Astrocyte (in vitro differentiated cells and primary cell): ENCODE data around the gene CD68. TPM values are rescaled to one million over a fixed set of nuclear protein-coding genes. Genes with fewer than 3 reads are reported as not detected.

Experiments used
- DNase-seq: peaks from one replicate; pipeline ENCODE4 v3.0.0-alpha.2; 2010; ENCODE audit warnings: low read depth
- FAIRE-seq: peaks from 2 replicates; lab custom pipeline; 2011; peaks lifted over from hg19 to GRCh38; lab: Jason Lieb, UNC
- H2AFZ ChIP-seq: 2 replicates; pipeline ENCODE4 v1.6.0; 2012; ENCODE audit warnings: low read depth, low read length, inconsistent platforms
- H3K27ac ChIP-seq: 2 replicates; pipeline ENCODE4 v1.5.1; 2011; ENCODE audit warnings: low read depth, low read length, inconsistent platforms
- H3K27me3 ChIP-seq: 2 replicates; pipeline ENCODE4 v1.6.0; 2011; ENCODE audit warnings: low read length, inconsistent platforms; ENCODE audit not compliant: insufficient read depth
- H3K36me3 ChIP-seq: 2 replicates; pipeline ENCODE4 v1.5.1; 2011; ENCODE audit warnings: low read length, inconsistent platforms; ENCODE audit not compliant: insufficient read depth
- H3K4me1 ChIP-seq: 2 replicates; pipeline ENCODE4 v1.5.1; 2011; ENCODE audit warnings: low read length, inconsistent platforms; ENCODE audit not compliant: insufficient read depth
- H3K4me2 ChIP-seq: 2 replicates; pipeline ENCODE4 v1.6.0; 2012; ENCODE audit warnings: low read length, inconsistent platforms
- H3K4me3 ChIP-seq: 2 replicates; pipeline ENCODE4 v1.5.1; 2011; ENCODE audit warnings: low read depth, mild to moderate bottlenecking, low read length, inconsistent platforms; ENCODE audit not compliant: insufficient read depth
- H3K79me2 ChIP-seq: 2 replicates; pipeline ENCODE4 v1.6.0; 2012; ENCODE audit warnings: mild to moderate bottlenecking, low read length, inconsistent platforms; ENCODE audit not compliant: insufficient read depth
- H3K9ac ChIP-seq: 2 replicates; pipeline ENCODE4 v1.6.0; 2012; ENCODE audit warnings: mild to moderate bottlenecking, low read length, inconsistent platforms
- H3K9me3 ChIP-seq: 2 replicates; pipeline ENCODE4 v1.5.1; 2012; ENCODE audit warnings: low read depth, mild to moderate bottlenecking, low read length, inconsistent platforms; ENCODE audit not compliant: insufficient read depth
- H4K20me1 ChIP-seq: 2 replicates; pipeline ENCODE4 v1.6.0; 2012; ENCODE audit warnings: low read length, inconsistent platforms; ENCODE audit not compliant: insufficient read depth
- H3K27ac Mint-ChIP-seq: one replicate; pipeline ENCODE4 v1.8.0; 2021; ENCODE audit warnings: mild to moderate bottlenecking, mixed read lengths; ENCODE audit not compliant: unreplicated experiment
- H3K27me3 Mint-ChIP-seq: one replicate; pipeline ENCODE4 v1.8.0; 2021; ENCODE audit warnings: low read depth, mixed read lengths; ENCODE audit not compliant: unreplicated experiment
- H3K36me3 Mint-ChIP-seq: one replicate; pipeline ENCODE4 v1.8.0; 2021; ENCODE audit warnings: low read depth, mixed read lengths; ENCODE audit not compliant: unreplicated experiment
- H3K4me1 Mint-ChIP-seq: one replicate; pipeline ENCODE4 v1.8.0; 2021; ENCODE audit warnings: low read depth, mixed read lengths; ENCODE audit not compliant: unreplicated experiment
- H3K4me3 Mint-ChIP-seq: one replicate; pipeline ENCODE4 v1.8.0; 2021; ENCODE audit warnings: mild to moderate bottlenecking, moderate library complexity, mixed read lengths; ENCODE audit not compliant: unreplicated experiment
- H3K9me3 Mint-ChIP-seq: one replicate; pipeline ENCODE4 v1.8.0; 2021; ENCODE audit warnings: mild to moderate bottlenecking, mixed read lengths; ENCODE audit not compliant: unreplicated experiment
- EZH2 ChIP-seq: IDR thresholded peaks from 2 replicates; pipeline ENCODE4 v1.6.1; 2012; ENCODE audit warnings: mild to moderate bottlenecking, low read length, inconsistent platforms; ENCODE audit not compliant: insufficient read depth
- total RNA-seq: library from RNA; stranded (reverse); gene quantifications from 2 replicates; pipeline ENCODE4 v1.2.1, GENCODE V29; 2021
- TF ChIP-seq, protein P1 (sequence below): IDR thresholded peaks from 2 replicates; pipeline ENCODE4 v1.5.1; 2011; ENCODE audit warnings: low read depth, mild to moderate bottlenecking, inconsistent platforms, low read length, moderate library complexity; ENCODE audit not compliant: insufficient read depth

Gene CD68
- total RNA-seq, 1 donor from 2014 or later: 4.4 TPM

DNA sequence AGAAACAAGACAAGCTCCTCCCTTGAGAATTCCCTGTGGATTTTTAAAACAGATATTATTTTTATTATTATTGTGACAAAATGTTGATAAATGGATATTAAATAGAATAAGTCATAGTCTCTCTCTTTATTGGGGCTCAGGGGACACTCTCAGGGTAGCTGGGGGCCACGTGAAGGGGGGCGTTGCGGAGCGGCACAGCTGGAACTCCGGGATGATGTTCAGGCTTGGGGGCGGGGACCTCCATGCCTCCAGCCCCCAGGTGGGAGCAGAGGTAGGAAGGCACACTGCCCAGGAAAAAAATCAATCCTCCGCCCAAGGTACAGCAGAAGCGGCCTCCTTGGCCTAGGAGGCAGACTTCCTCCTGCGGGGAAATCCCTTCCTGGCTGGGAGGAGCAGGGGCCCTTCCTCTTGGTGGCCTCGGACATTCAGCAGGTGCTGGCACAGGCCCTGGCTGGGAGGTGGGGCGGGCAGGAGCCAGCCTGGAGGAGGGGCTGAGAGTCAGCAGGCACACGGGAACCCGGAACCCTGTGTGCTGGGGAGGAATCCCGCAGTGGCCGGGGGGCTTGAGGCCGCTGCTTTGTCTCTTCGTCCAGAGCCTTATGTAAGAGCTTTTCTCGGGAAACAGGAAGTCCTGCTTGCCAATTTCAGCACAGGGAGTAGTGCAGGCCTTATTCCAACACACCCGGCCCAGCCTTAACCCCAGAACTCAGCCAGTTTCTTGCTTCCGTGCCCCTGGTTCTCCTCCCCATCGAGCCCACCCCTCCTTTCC is 21.5 kb upstream of the CD68 start:
- FAIRE-seq (no peak), DNase-seq (peak; percentile 59)
- H3K79me2 ChIP-seq: peaks cover 12% of the 10 kb centered on the region
- H3K4me1 ChIP-seq: peaks cover 22% of the 10 kb centered on the region
- H3K4me2 ChIP-seq: peak overlapping the region; percentile 59
- Mint-ChIP-seq H3K27ac (no peak overlapping the region), H3K36me3 (no peaks in the 10 kb centered on the region), H3K9me3 (no peaks in the 10 kb centered on the region), H3K4me3 (peak overlapping the region; percentile 40), H3K4me1 (peaks cover 17% of the 10 kb centered on the region), H3K27me3 (peaks cover 6% of the 10 kb centered on the region)
- H3K27ac ChIP-seq: no peak overlapping the region
- no peak overlapping the region for H3K4me3 ChIP-seq
- H3K27me3 ChIP-seq: no peaks in the 10 kb centered on the region
- H3K36me3 ChIP-seq: no peaks in the 10 kb centered on the region
- TF ChIP-seq EZH2: no peak
- TF ChIP-seq, protein P1, sequence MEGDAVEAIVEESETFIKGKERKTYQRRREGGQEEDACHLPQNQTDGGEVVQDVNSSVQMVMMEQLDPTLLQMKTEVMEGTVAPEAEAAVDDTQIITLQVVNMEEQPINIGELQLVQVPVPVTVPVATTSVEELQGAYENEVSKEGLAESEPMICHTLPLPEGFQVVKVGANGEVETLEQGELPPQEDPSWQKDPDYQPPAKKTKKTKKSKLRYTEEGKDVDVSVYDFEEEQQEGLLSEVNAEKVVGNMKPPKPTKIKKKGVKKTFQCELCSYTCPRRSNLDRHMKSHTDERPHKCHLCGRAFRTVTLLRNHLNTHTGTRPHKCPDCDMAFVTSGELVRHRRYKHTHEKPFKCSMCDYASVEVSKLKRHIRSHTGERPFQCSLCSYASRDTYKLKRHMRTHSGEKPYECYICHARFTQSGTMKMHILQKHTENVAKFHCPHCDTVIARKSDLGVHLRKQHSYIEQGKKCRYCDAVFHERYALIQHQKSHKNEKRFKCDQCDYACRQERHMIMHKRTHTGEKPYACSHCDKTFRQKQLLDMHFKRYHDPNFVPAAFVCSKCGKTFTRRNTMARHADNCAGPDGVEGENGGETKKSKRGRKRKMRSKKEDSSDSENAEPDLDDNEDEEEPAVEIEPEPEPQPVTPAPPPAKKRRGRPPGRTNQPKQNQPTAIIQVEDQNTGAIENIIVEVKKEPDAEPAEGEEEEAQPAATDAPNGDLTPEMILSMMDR: no peak
- peak overlapping the region; percentile 64 for H2AFZ ChIP-seq
- H3K9me3 ChIP-seq: no peaks in the 10 kb centered on the region
- H3K9ac ChIP-seq: peak overlapping the region; percentile 28
- H4K20me1 ChIP-seq: no peaks in the 10 kb centered on the region

DNA sequence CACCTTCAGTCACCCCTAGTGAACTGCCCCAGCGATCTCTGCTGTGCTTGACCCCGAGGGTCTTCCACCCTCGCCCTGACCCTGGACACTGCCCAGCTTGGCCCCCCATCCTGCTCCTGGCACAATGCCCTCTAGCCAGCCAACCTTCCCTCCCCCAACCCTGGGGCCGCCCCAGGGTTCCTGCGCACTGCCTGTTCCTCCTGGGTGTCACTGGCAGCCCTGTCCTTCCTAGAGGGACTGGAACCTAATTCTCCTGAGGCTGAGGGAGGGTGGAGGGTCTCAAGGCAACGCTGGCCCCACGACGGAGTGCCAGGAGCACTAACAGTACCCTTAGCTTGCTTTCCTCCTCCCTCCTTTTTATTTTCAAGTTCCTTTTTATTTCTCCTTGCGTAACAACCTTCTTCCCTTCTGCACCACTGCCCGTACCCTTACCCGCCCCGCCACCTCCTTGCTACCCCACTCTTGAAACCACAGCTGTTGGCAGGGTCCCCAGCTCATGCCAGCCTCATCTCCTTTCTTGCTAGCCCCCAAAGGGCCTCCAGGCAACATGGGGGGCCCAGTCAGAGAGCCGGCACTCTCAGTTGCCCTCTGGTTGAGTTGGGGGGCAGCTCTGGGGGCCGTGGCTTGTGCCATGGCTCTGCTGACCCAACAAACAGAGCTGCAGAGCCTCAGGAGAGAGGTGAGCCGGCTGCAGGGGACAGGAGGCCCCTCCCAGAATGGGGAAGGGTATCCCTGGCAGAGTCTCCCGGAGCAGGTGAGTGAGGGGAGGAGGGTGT is 20.7 kb upstream of the CD68 start, which contains the start of gene TNFSF13:
Gene TNFSF13, plus strand, starts transcription at position 207 of the 776 bp plus-strand sequence. Its CDS starts 290 bp downstream, at position 497.
- Mint-ChIP-seq H3K36me3 (no peaks in the 10 kb centered on the region), H3K4me3 (peak within 1 kb of the TSS; percentile 62), H3K27ac (peak within 1 kb of the TSS; percentile 53), H3K9me3 (no peaks in the 10 kb centered on the region), H3K27me3 (no peaks in the 10 kb centered on the region), H3K4me1 (peaks cover 17% of the 10 kb centered on the region)
- H3K4me1 ChIP-seq: peaks cover 25% of the 10 kb centered on the region
- peaks cover 20% of the 10 kb centered on the region for H3K79me2 ChIP-seq
- no peaks in the 10 kb centered on the region for H3K27me3 ChIP-seq
- H3K4me2 ChIP-seq: peak within 1 kb of the TSS; percentile 59
- H3K36me3 ChIP-seq: no peaks in the 10 kb centered on the region
- H3K27ac ChIP-seq: no peak within 1 kb of the TSS
- no peak within 1 kb of the TSS for H3K4me3 ChIP-seq
- no peaks in the 10 kb centered on the region for H3K9me3 ChIP-seq
- H2AFZ ChIP-seq: peak within 1 kb of the TSS; percentile 64
- FAIRE-seq (no peak), DNase-seq (no peak)
- TF ChIP-seq, protein P1: no peak
- TF ChIP-seq EZH2: no peak
- H3K9ac ChIP-seq: peak within 1 kb of the TSS; percentile 28
- peaks cover under 1% of the 10 kb centered on the region for H4K20me1 ChIP-seq
